Right lung (tissue), 5 donors: Measurements from ENCODE around the gene TEAD2. TPM values are rescaled to one million over a fixed set of nuclear protein-coding genes. Genes with fewer than 3 reads are reported as not detected.
"Not testable (repeated sequence)": the region's sequence is repeated elsewhere in the genome, so short reads cannot be mapped to it uniquely, and the experiment has no call there.

Experiments
- DNase-seq, 2 donors: peaks; one replicate each; pipeline ENCODE4 v3.0.0-alpha.2; 2013
- polyA plus RNA-seq, 5 donors: library from polyadenylated mRNA; unstranded; fragments of 120-200 nt; gene quantifications; one replicate each; pipeline versions ENCODE4 v1.2.1 to v1.2.3, GENCODE V29; 2013; ENCODE audit warnings: inconsistent platforms in 1 of 5, low replicate concordance in 1 of 5; ENCODE audit not compliant: insufficient read length in 5 of 5, insufficient read depth in 1 of 5

The TEAD2 gene
- polyA plus RNA-seq, 5 donors, result 105 to 138 (median 117) TPM

GRCh38 chr19:49390131-49390928, 28.1 kb upstream of the TEAD2 start:
- no peak for DNase-seq

- no peak for DNase-seq
Observed at GRCh38 chr19:49389406-49389805, 27.2 kb upstream of the TEAD2 start.

GRCh38 chr19:49387936-49388372, 25.7 kb upstream of the TEAD2 start, which contains the start of gene KASH5:
TSS of gene KASH5 (plus strand) at chr19:49388249. CDS start at chr19:49390884, 2,635 bp downstream.
- DNase-seq, result peak in 1 of 2 donors; percentile 15

- no peak for DNase-seq
Observed at GRCh38 chr19:49383599-49383998, 21.4 kb upstream of the TEAD2 start.

GRCh38 chr19:49382639-49383038, 20.4 kb upstream of the TEAD2 start:
- no peak for DNase-seq

- no peak for DNase-seq
Observed at GRCh38 chr19:49380391-49380790, 18.2 kb upstream of the TEAD2 start.

GRCh38 chr19:49378512-49378911, 16.3 kb upstream of the TEAD2 start:
- no peak for DNase-seq

GRCh38 chr19:49374665-49375434, 12.6 kb upstream of the TEAD2 start:
- DNase-seq, result no peak

- not testable (repeated sequence) for DNase-seq
Observed at GRCh38 chr19:49373174-49373573, 11.0 kb upstream of the TEAD2 start.

- DNase-seq, result no peak
Observed at GRCh38 chr19:49371184-49371583, 9.0 kb upstream of the TEAD2 start.

- DNase-seq, result no peak
Observed at GRCh38 chr19:49368711-49369358, 6.6 kb upstream of the TEAD2 start.

GRCh38 chr19:49366110-49366509, 3.9 kb upstream of the TEAD2 start:
- DNase-seq, result no peak

- DNase-seq, result no peak
Observed at GRCh38 chr19:49364083-49364737, 2.0 kb upstream of the TEAD2 start.

GRCh38 chr19:49363268-49364082, 1.3 kb upstream of the TEAD2 start, which contains the start of gene DKKL1:
TSS of gene DKKL1 (plus strand) at chr19:49363877. CDS start at chr19:49363999, 122 bp downstream.
- peak; percentile 94 to 95 for DNase-seq

GRCh38 chr19:49362929-49363267, 682 bp upstream of the TEAD2 start:
- peak; percentile 62 to 73 for DNase-seq

- peak; percentile 95 to 96 for DNase-seq
Observed at GRCh38 chr19:49361438-49362047, 673 bp downstream of the TEAD2 start.

GRCh38 chr19:49359851-49360820, 2.1 kb downstream of the TEAD2 start:
- no peak for DNase-seq

GRCh38 chr19:49357186-49357585, 5.0 kb downstream of the TEAD2 start:
- no peak for DNase-seq

- no peak for DNase-seq
Observed at GRCh38 chr19:49356382-49356781, 5.8 kb downstream of the TEAD2 start.
